NCI-H2196 (cell line): Measurements from ENCODE around the gene DPM2.
A peak's percentile ranks its signal among the peaks of the same experiment; 100 is the strongest.

ENCODE experiments used
- DNase-seq: peaks from one replicate; lab custom pipeline; 2025; ENCODE audit not compliant: unreplicated experiment; lab: John Stamatoyannopoulos, UW

DPM2 gene

DNA sequence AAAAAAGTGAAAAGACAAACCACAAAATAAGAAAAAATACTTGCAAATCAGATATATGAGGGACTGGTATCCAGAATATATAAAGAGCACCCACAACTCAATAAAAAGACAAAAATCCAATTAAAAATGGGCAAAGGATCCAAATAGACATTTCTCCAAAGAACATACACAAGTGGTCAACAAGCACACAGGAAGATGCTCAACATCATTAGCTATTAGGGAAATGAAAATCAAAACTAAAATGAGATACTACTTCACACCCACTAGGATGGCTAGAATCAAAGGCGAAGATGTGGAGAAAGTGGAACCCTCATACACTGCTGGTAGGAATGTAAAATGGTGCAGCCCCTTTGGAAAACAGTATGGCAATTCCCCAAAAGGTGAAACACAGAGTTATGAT lies 21.1 kb upstream of the DPM2 start:
- DNase-seq: no peak

DNA sequence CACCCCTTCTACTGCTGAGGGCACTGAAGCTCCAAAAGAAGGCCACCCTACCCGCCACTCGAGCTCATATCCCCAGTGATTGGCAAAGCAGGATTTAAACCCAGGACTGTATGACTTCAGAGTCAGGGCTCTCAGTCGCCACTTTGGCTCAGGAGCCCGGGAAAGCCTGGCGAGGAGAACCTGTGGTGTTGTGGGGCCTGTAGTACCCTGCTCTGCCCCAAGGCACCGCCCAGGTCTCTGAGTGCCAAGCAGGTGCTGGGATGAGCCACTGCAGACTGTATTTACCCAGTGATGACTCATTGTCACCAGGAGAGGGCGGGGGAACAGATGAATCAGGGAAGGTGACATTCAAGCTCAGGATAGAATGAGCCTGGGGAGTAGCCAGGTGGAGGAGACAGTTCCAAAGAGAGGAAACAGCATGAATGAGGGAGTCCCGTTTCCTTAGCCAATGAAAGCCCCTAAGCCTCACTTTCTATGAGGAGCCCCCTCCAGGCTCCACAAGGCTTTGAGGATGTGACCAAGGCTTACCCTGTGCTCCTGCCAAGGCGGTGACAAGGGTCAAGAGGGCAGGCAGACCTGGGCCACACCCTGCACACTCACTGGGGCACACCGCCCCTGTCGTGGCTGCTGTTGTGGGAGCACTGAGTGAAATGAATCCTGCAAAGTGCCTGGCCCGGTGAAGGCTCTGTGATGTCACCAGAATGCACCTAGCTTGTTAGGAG lies 17.8 kb upstream of the DPM2 start:
- DNase-seq: peak; percentile 95

DNA sequence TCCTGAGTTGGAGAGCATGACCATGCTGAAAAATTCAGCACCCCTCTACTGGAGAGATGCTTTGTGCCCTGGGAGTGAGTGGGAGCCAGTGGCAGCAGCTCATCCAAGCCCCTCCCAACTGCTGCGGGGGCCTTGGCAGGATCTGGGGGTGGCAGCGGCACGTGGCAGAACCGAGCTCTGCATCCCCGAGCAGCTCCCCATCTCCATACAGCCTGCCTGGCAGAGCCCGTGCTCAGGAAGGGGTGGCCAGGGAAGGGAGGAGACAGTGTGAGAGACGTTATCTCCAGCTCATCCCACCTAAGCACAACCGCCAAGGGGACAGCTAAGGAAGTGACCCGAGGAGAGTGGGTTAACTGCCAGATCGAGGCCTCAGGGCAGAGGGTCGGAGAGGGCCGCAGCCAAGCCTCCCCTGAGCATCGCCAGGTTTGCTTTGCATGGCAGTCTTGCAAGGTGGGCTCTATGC lies 17.2 kb upstream of the DPM2 start:
- no peak for DNase-seq

DNA sequence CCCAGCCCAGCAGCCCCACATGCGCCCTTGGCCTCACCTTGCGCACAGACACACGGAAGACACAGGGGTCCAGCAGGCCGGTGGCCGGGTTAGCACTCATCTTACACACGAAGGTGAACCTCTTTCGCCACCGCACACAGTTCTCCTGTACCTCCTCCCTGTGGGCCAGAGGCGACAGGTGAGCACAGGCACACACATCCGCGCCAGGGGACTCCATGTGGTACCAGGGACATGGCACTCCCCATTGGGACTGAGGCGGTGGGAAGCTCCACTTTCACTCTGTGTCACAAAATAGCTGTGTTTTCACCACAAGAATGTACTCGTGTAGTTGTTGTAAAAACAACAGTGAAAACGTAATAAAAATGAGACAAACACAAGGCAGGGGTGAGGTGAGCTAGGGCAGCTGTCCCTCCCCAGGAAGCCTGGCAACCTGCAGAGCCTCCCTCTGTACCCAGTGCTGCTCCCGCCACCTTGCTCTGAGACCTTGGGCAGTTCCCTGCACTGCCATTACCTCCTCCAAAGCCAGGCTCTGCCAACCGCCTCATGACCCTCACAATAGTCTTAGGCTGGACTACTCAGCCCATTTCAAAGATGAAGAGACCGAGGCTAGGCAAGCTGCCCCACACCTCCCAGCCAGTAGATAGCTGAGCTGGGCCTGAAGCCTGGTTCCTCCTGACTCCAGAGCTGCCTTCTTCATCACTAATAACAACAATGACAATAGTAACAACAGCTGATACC lies 16.3 kb upstream of the DPM2 start:
- no peak for DNase-seq

DNA sequence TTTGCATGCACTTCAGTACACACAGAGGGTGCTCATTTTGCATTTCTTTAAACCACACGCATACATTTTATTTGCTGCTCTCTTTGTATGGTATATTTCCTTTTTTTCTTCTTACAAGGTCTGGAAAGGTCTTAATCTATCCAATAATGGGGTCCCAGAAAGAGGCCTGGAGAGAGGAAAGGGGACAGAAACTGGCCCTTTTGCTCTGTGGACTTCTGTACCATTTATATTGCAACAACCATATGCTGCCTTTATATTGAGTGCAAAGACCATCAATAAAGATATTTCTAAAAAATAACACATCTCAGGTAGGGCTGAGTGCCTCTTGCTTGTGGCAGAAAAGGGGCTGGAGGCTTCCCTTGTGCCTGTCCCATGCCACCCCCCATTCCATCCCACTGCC lies 15.5 kb upstream of the DPM2 start:
- no peak for DNase-seq

DNA sequence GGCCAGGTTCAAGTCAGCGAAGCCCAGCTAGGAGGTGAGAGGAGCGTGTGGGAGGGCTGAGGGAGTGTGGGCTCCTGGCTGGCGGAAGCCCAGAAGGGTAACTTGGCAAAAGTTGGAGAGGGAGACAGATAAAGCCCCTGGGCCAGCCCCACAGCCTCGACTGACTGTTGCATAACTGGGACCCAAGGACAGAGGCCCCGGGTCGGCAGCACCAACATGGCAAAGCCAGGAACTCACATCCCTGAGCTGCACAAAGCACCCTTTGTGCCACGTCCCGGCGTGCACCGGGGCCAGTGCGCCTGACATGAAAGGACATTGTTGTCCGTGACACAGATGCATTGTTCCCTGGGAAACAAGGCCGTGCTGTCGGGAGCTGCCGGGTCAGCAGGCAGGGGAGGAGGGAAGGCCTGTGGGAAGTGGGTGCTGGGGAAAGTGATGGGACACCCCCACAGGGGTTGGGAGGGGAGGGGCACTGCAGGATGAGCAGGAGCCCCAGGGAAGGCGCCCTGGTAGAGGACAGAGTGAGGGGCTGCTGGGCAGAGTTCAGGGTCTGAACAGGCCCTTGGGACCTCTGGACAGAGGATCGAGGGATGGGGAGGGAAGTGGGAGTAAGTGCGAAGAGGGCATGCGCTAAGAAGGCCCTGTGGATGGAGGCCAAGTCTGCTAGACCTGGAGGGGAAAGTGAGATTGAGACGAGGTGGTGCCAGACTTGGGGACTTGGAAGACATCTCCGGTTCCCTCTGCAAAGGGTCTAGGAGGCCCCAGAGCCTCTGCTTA lies 13.0 kb upstream of the DPM2 start:
- no peak for DNase-seq

DNA sequence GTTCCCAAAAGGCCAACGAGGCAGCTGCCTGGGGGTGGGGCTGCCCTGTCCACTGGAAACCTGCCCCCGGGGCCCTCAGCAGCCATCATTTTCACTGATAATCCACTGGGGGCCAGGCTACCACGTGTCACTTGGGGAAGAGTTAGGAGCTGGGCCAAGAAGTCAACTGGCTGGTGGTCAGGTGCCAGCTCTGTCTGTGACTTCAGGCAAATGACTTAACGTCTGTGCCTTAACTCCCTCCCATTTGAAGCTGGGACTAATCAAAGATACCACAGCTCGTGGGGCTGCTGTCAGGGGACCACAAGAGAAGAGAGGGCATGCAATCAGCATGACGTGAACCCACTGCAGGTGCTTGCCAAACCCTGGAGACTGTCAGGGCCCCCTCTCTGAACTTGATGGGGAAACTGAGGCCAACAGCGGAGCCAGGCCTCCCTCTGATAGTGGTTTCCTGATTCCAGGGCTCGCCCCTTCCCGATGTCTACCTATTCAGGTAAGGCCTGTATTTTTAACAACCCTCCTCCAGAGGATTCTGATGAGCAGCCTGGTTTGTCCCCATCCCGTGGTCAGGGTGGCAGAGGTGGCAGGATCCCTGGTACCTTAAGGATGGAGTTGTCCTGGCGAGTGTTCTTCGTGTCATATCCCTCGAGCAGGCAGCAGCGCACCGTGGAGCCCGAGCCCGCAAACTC lies 12.3 kb upstream of the DPM2 start:
- DNase-seq: no peak

DNA sequence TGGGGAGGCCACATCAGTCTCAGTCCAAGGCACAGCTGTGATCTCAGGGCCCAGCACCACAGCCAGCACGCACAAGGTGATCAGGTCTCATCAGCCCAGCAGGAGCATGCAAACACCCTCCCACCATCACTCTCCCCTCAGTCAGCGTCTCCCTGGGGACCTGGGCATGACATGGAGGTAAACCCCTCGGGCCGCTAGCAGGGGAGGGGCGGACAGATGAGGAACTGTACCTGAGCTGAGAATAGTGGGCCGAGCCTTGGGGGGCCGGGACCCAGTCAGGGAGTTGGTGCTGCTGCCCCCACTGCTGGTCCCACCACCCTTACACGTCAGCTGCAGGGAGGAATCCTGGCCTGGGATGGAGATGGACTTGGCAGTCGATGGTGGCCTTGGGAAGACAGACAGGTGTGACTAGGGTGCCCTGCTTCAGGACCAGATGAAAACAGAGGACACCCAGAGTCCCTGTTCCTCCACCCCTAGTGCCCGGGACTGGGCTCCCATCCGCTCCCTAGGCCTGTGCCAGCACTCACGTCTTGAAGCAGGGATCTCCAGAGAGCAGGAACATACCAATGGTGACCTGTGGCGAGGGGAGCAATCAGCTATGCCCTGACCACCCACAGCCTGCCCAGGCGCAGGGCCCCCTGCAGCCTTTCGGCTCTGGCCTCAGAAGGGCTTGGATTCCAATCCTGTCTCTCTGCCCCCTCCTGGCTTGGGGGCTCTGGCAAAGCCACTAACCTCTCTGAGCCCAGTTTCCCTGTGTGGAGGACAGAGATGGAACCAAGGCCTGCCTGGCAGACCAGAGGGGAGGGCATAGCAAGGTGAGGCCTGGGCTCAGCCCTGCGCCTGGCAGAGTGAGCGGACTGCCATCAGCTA lies 10.4 kb upstream of the DPM2 start:
- DNase-seq: no peak

DNA sequence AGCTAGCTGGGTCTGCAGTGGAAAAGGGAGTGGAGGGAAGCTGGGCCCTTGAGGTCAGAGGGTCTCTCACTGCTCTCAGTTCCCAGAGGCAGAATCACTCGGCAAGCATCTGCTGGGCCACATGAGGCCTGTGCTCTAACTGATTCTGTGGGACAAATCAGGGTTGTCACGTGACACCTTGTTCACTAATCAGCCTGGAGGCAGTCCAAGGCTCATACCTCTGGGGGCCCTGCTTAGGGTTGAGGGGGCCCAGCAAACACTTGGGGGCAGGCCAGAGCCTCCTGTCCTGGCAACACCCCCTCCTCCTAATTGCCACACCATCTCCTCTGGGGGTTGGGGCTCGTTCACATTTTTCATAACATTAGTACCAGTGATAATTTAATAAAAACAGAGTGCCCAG lies 9.1 kb upstream of the DPM2 start:
- no peak for DNase-seq

DNA sequence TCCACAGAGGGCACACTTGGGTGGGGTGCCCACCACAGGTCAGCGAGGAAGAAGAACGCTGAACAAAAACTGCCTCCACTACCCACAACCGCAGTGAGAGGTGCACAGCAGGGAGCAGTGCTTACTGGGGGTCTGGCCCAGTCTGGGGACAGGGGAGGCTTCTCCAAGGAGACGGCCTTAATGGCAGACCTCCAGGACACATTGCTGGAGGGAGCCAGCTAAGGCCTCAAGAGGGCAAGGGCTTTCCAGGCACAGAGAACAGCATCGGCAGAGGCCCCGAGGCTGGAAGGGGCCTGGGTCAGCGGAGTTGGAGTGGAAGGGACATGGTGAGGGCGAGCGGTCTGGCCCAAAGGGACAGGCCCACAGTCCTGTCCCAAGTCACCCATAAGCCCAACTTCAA lies 8.3 kb upstream of the DPM2 start:
- DNase-seq: no peak

DNA sequence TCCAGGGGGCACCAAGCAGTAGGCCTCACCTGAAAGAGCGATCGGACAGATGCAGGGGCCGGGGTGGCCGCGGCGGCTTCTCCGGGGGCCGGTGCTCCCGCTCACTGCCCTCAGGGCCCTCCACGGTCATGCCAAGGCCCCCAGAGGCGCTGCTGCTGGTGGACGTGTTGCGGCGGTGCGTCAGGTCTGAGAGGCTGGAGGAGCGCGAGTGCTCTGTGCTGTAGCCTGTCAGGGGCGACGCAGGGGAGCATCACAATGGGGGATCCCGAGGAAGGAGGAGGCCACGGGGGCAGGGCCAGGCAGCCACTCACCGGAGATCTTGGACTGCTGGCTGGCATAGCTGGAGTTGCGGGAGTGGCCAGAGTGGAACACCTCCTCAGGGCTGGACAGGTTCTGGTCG lies 7.7 kb upstream of the DPM2 start:
- no peak for DNase-seq

DNA sequence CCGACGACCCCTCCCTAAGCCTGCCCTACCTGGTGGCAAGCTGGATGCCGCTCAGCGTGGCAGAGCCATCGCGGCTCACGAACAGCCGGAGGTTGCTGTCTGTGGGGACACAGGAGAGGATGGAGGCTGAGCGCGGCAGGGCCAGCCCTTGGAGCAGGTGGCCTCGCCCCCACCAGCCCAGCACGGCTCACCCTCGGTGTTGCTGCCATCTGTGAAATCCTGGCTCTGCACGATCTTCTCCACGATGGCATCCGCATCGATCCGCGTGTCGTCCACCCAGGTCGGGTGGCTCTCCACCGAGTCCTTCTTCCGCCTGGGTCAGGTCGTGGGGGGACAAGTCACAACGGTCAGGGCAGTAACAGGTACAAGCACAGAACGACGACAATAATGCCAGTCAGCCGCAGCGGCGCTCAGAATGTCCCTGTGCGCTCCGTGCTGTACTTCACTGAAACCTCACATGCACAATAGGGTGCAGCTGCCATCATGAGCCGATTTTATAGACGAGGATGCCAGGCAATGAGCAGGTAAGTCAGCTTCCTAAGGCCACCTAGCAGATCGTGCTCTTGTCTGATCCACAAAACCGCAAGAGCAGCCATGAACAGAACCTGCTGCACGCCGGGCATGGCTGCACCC lies 7.0 kb upstream of the DPM2 start:
- DNase-seq: no peak

DNA sequence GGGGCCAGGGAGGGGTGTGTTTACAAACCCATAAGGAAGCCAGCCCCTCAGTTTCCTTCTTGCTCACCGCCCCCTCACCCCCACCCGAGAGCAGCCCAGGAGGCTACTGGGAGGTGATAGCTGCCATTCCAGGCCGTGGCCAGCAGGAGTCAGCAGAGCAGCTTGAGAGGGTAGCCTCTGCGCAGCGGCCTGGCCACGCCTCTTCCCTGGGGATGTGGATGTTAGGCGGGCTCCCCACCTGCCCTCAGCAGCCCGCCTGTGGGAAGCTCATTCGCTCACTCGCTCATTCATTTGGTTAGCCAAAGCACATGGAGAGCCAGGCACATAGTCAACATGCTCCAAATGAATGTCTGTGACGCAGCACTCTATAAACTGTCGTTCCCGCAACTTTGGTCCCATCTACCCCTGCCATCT lies 6.1 kb upstream of the DPM2 start:
- DNase-seq: peak; percentile 82

DNA sequence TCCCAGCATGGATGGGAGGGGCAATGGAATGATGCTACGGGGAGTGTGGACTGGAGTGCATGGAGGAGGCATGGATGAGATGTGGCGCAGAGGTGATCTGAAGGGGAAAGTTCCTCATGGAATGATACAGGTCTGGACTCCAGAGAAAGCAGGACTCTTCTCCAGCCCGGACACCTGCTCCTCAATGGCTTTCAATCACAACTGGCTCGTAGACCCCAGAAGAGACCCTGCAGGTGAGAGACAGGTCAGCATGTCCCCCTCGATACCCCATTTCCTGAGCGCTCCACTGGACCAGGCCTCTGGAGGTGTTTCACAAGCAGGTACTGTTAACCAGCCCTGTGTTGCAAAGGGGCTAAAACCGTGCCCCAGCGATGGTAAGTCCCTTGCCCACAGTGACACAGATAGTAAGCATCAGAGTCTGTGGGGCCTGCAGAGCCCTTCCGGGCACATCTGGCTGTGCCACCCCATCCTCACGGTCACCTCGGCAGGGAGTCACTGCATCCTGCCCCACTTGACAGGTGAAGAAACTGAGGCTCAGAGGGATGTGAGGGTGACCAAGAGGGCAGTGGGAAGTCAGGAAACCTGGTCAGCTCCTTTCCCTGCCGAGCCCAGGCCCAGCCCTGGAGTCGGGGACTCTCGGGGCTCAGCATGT lies 5.5 kb upstream of the DPM2 start:
- DNase-seq: no peak

DNA sequence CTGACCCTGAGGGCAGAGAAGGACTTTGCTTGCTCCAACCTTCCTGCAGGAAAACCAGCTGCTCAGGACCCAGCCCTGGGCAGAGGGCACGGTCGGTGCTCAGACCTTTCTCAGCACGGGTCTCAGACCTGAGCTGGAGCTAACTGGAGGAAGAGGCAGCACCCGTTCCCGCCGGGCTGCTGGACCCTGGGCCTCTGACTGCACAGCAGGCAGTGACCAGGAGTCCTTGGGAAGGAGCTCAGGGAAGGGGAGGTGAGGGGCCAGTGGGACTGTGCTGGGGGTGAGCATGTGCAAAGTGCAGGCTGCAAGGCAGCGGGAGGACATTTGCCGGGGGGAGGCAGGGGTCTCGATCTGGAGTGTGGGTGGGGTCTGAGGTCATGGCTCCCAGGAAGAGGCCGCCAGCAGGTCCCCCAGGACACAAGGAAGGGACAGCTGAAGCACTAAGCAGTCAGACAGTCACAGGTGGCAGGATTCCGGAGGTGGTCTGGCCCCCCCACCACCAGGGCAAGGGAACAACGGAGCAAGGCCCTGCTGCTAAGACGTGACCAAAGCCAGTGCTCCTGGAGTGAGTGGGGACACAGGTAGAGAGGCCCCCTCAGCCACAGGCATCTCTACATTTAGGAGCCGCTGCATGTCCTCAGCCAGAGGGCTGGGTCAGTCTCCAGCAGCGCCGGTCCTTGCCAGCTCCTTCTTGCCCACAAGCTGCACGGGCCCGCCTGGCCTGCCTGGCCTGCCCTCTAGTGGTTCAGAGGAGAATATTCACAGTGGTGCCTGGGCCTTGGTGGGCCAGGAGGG lies 4.8 kb upstream of the DPM2 start:
- peak; percentile 54 for DNase-seq

DNA sequence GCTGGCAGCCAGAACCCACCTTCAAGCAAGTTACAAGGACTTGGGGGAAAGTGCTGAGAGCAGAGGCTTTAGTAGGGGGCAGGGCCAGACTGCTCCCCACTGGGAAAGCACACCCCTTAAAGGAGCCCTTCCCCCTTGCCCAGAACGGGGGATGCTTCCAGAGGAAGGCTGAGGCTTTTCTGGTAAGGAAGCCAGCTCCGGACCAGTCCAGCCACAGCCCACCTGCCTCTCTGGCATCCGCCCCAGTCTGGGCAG lies 4.2 kb upstream of the DPM2 start:
- no peak for DNase-seq

DNA sequence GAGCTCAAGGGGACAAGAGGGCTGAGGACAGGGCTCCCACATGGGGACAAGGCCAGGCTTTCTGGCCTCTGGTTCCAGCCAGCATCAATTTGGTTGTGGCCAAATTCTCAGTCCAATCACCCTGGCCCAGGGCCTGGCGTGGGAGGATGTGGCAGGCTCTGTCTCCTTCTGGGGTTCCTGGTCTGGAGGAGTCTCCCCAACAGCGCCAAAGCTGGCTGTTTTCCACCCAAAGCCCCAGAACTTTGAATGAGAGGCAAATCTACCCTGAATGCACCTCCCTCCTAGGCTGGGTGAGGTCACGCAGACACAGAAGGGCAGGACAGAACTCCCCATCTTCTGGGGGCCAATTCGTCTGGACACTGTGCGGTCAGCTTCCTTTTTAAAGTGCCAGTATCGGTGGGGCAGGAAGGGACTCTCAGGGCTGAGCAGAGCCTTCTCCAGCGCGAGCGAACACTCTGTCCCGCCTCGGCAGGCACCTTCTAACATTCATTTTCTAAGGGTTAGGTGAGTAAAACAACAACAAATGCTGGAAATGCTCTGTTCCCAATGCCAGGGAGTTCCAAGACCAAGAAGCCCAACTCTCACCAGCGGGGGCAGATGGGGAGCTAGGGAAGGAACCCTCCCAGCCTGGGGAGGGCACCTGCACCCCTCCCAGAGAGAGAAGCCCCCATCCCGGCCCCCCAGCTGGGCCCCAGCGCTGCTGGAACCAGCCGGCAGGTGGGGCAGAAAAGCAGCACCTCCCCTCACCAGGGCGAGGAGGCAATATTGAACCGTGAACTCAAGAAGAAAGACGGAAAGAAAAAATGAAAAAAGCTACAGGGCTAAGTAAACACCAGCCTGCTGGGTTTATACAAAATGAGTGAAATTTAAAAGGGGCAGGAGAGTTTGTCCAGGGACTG lies 3.7 kb upstream of the DPM2 start:
- DNase-seq: no peak

DNA sequence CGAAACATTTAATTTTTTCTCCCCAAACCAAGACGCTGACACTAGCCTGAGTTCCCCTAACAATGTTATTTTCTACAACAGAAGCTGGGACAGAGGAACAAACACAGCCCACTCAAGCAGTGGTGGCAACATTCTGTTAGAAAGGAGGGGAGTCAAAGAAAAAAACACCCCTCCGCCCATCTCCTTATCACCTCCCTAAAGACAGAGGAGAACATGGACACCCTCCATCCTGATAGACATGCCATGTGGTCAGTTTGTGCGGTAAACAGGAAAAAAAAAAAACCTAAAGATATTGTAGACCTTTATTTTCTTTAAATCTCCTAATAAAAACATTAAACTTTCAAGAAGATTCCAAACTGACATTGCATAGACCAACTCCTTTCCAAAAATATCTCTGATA lies 2.9 kb upstream of the DPM2 start:
- no peak for DNase-seq
